Measurements from ENCODE around the gene MRPS17.
"Not testable (repeated sequence)": the region's sequence is repeated elsewhere in the genome, so short reads cannot be mapped to it uniquely, and the experiment has no call there.

MRPS17 gene

GRCh38 chr7:55951637-55952351 is at the start of gene MRPS17:
TSS of gene MRPS17 (plus strand) at chr7:55951877. CDS start at chr7:55953196, 1,319 bp downstream.
- peak; percentile 72 to 89 (median 84) for DNase-seq

- no peak for DNase-seq
Measured at GRCh38 chr7:55903985-55904759, 47.5 kb upstream of the MRPS17 start.

- no peak for DNase-seq
Measured at GRCh38 chr7:55912748-55913158, 38.9 kb upstream of the MRPS17 start.

GRCh38 chr7:55917771-55918170 is 33.9 kb upstream of the MRPS17 start:
- DNase-seq, result no peak

GRCh38 chr7:55928006-55928767 is 23.5 kb upstream of the MRPS17 start:
- DNase-seq, result no peak

GRCh38 chr7:55931421-55932151 is 20.1 kb upstream of the MRPS17 start:
- no peak for DNase-seq

GRCh38 chr7:55939514-55940123 is 12.1 kb upstream of the MRPS17 start:
- DNase-seq, result no peak

- no peak for DNase-seq
Measured at GRCh38 chr7:55946545-55946944, 5.1 kb upstream of the MRPS17 start.

GRCh38 chr7:55952352-55952671 is 635 bp downstream of the MRPS17 start:
- not testable (repeated sequence) for DNase-seq

- no peak for DNase-seq
Measured at GRCh38 chr7:55953707-55954475, 2.2 kb downstream of the MRPS17 start.

GRCh38 chr7:55957190-55957589 is 5.5 kb downstream of the MRPS17 start:
- no peak for DNase-seq

- DNase-seq, result no peak
Measured at GRCh38 chr7:55962014-55962413, 10.3 kb downstream of the MRPS17 start.

- DNase-seq, result no peak
Measured at GRCh38 chr7:55963584-55964168, 12.0 kb downstream of the MRPS17 start.

GRCh38 chr7:55964261-55965099 is 12.8 kb downstream of the MRPS17 start, which contains the start of gene NIPSNAP2:
TSS of gene NIPSNAP2 (plus strand) at chr7:55964585. CDS start at chr7:55964610, 25 bp downstream.
- peak; percentile 29 to 60 (median 33) for DNase-seq

GRCh38 chr7:55965100-55965470 is 13.4 kb downstream of the MRPS17 start:
- peak in 1 of 4 experiments; percentile 24 for DNase-seq

- no peak for DNase-seq
Measured at GRCh38 chr7:55965805-55966421, 14.2 kb downstream of the MRPS17 start.

GRCh38 chr7:55966851-55967250 is 15.2 kb downstream of the MRPS17 start:
- DNase-seq, result no peak

- no peak for DNase-seq
Measured at GRCh38 chr7:55969391-55969790, 17.7 kb downstream of the MRPS17 start.

GRCh38 chr7:55970561-55970960 is 18.9 kb downstream of the MRPS17 start:
- no peak for DNase-seq

- no peak for DNase-seq
Measured at GRCh38 chr7:55970978-55971377, 19.3 kb downstream of the MRPS17 start.
